ENCODE measurements around the gene HSBP1L1. TPM values are rescaled to one million over a fixed set of nuclear protein-coding genes. Genes with fewer than 3 reads are reported as not detected.

HSBP1L1 gene
- total RNA-seq, 2 experiments from 2014 or later: 42.6 to 42.7 TPM

DNA sequence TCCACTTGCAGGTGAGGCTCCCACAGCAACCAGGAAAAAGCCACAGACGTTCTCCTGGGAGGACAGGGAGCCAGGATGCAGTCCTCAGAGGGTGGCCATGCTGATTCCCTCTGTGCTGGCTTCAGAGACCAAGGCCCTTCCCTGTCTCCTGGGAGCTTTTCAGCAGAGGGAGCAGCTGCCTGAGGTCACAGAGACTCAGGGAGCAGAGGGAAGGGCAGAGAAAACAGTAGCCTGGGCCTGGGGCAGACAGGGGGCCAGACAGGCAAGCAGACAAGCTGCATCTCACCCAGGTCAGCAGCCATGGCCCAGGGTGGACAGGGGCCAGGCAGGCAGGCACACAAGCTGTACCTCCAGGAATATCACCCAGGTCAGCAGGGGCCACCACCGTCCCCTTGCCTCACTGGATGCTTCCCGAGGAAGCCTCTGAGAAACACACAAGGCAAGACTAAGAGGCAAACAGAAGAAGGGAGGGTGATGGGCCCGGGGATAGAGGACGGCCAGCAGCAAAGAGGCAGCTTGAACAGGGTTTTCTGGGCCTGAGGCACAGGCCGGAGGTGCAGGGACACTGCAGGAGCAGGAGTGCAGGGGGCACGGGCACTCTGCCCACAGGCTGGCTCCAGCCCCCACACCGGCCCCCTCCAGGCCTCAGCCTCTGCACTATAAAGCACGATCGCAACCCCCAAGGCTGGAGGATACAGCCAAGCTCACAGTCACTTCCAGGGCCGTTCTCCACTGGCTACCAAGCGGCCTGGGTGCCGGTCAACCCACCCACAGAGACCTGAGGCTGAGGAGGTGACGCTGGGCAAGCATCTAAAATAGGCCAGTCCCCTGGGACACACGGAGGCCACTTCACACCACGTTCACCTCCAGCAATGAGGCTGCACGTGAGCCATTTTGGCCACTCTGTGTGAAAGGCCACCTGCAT lies 19.1 kb upstream of the HSBP1L1 start:
- intact Hi-C loops (cut with DNase I, micrococcal nuclease): no loop called here
- no peak for DNase-seq
- Histone ChIP-seq H3K36me3 (ENCODE audit: insufficient read depth, low read length) (peaks cover 31% of the 10 kb centered on the region), H3K4me3 (ENCODE audit: low read length) (no peak overlapping the region), H3K4me1 (ENCODE audit: insufficient read depth, low read length) (peaks cover 49% of the 10 kb centered on the region), H3K9me3 (ENCODE audit: control insufficient read depth in 1 of 2, insufficient read depth in 1 of 2, low read length in 2 of 2) (no peaks in the 10 kb centered on the region), H3K27me3 (ENCODE audit: control insufficient read depth in 1 of 2, insufficient read depth in 2 of 2, low read length in 2 of 2) (no peaks in the 10 kb centered on the region), H3K27ac (ENCODE audit: low read depth in 1 of 2, low read length in 2 of 2) (no peak overlapping the region)
- Mint-ChIP-seq H3K27ac (peak overlapping the region; percentile 58), H3K4me3 (no peak overlapping the region), H3K36me3 (ENCODE audit: low read depth) (peaks cover 42% of the 10 kb centered on the region), H3K9me3 (no peaks in the 10 kb centered on the region), H3K4me1 (ENCODE audit: low read depth) (peaks cover 44% of the 10 kb centered on the region), H3K27me3 (no peaks in the 10 kb centered on the region)
- TF ChIP-seq, protein P1, sequence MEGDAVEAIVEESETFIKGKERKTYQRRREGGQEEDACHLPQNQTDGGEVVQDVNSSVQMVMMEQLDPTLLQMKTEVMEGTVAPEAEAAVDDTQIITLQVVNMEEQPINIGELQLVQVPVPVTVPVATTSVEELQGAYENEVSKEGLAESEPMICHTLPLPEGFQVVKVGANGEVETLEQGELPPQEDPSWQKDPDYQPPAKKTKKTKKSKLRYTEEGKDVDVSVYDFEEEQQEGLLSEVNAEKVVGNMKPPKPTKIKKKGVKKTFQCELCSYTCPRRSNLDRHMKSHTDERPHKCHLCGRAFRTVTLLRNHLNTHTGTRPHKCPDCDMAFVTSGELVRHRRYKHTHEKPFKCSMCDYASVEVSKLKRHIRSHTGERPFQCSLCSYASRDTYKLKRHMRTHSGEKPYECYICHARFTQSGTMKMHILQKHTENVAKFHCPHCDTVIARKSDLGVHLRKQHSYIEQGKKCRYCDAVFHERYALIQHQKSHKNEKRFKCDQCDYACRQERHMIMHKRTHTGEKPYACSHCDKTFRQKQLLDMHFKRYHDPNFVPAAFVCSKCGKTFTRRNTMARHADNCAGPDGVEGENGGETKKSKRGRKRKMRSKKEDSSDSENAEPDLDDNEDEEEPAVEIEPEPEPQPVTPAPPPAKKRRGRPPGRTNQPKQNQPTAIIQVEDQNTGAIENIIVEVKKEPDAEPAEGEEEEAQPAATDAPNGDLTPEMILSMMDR (IDR thresholded peaks at IDR 0.05): no peak
- ChIA-PET POLR2A (no interaction called here), CTCF (no interaction called here)
- ATAC-seq (ENCODE audit: poor library complexity): no peak

DNA sequence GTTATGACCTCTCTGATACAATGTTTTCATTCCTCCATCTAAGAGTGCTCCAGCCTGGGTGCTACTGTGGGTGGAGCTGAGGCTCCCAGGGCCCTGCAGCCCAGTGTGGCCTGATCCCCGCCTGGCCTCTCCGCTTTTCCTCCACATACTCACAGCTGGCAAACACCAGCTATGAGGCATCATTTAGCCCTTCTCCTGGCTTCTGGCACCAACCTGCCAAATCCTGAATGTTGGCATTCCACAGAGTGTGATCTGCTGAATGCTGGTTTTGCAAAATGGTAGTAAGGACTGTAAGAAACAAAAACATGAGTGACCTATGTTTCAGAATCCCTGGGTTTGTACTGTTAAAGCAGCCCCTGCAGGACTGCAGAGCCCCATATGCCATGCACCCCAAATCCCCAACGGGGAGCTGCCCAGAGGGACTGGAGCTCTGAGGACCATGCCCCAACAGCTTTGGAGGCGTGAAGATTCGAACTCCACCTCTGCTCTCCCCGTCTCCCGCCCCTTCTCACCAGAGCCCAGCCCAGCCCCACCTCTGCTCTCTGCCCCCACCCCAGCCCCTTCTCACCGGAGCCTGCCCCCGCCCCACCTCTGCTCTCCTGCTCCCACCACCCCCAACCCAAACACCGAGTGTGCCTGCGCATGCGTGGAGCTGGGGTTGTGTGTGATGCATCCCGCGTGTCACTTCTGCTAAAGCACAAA lies 17.2 kb upstream of the HSBP1L1 start:
- H3K27ac Mint-ChIP-seq: no peak overlapping the region
- TF ChIP-seq, protein P1 (IDR thresholded peaks at IDR 0.05): no peak
- peaks cover 29% of the 10 kb centered on the region for H3K36me3 Mint-ChIP-seq (ENCODE audit: low read depth)
- no peak for DNase-seq
- H3K27me3 ChIP-seq (ENCODE audit: control insufficient read depth in 1 of 2, insufficient read depth in 2 of 2, low read length in 2 of 2): no peaks in the 10 kb centered on the region
- CTCF ChIA-PET: no interaction called here
- H3K27me3 Mint-ChIP-seq: no peaks in the 10 kb centered on the region
- H3K4me3 ChIP-seq (ENCODE audit: low read length): no peak overlapping the region
- POLR2A ChIA-PET: no interaction called here
- H3K4me1 Mint-ChIP-seq (ENCODE audit: low read depth): peaks cover 47% of the 10 kb centered on the region
- no peak overlapping the region for H3K27ac ChIP-seq (ENCODE audit: low read depth in 1 of 2, low read length in 2 of 2)
- H3K4me3 Mint-ChIP-seq: no peak overlapping the region
- peaks cover 57% of the 10 kb centered on the region for H3K4me1 ChIP-seq (ENCODE audit: insufficient read depth, low read length)
- intact Hi-C loops (cut with DNase I, micrococcal nuclease): no loop called here
- H3K9me3 Mint-ChIP-seq: no peaks in the 10 kb centered on the region
- H3K9me3 ChIP-seq (ENCODE audit: control insufficient read depth in 1 of 2, insufficient read depth in 1 of 2, low read length in 2 of 2): no peaks in the 10 kb centered on the region
- peaks cover 14% of the 10 kb centered on the region for H3K36me3 ChIP-seq (ENCODE audit: insufficient read depth, low read length)
- ATAC-seq (ENCODE audit: poor library complexity): no peak

DNA sequence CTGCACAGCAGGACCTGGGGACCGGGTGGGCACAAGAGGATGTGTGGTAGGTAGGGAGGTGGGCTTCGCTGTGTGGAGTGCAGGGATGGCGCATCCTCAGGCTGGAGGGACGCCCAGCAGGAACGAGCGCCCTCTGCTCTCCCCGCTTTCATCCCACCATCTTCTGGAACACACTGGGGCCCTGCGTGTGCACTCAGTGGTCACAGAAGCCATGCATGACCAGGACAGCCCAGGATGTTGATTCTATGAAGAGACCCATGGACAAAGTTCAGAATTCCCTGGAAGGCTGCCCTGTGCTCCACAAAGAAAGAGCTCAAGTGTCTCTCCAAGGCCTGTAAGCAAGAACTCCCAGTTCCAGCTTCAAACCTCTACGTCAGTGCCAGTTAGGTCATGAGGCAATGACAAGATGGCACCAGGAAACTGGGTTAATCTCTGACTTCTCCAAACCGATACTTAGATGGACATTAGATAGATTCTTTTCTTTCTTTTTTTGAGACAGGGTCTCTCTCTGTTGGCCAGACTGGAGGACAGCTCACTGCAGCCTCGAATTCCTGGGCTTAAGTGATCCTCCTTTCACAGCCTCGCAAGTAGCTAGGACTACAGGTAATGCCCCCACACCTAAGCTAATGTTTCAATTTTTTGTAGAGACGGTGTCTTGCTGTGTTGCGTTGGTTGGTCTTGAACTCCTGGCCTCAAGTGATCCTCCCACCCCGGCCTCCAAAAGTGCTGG lies 16.4 kb upstream of the HSBP1L1 start:
- H3K27me3 Mint-ChIP-seq: no peaks in the 10 kb centered on the region
- TF ChIP-seq, protein P1 (IDR thresholded peaks at IDR 0.05): no peak
- intact Hi-C loops (cut with DNase I, micrococcal nuclease): no loop called here
- peak overlapping the region; percentile 34 for H3K4me3 Mint-ChIP-seq
- CTCF ChIA-PET: no interaction called here
- H3K27ac ChIP-seq (ENCODE audit: low read depth in 1 of 2, low read length in 2 of 2): no peak overlapping the region
- no peak for DNase-seq
- no peaks in the 10 kb centered on the region for H3K27me3 ChIP-seq (ENCODE audit: control insufficient read depth in 1 of 2, insufficient read depth in 2 of 2, low read length in 2 of 2)
- H3K9me3 ChIP-seq (ENCODE audit: control insufficient read depth in 1 of 2, insufficient read depth in 1 of 2, low read length in 2 of 2): no peaks in the 10 kb centered on the region
- no peaks in the 10 kb centered on the region for H3K9me3 Mint-ChIP-seq
- no peak overlapping the region for H3K4me3 ChIP-seq (ENCODE audit: low read length)
- POLR2A ChIA-PET: interaction anchor here (0.7 kb wide), 1 partner anchor 19 kb away, joined by 3 read pairs; no protein-coding TSS in a partner anchor
- no peak overlapping the region for H3K27ac Mint-ChIP-seq
- peaks cover 59% of the 10 kb centered on the region for H3K4me1 ChIP-seq (ENCODE audit: insufficient read depth, low read length)
- H3K36me3 Mint-ChIP-seq (ENCODE audit: low read depth): peaks cover 20% of the 10 kb centered on the region
- no peak for ATAC-seq (ENCODE audit: poor library complexity)
- peaks cover 5% of the 10 kb centered on the region for H3K36me3 ChIP-seq (ENCODE audit: insufficient read depth, low read length)
- H3K4me1 Mint-ChIP-seq (ENCODE audit: low read depth): peaks cover 47% of the 10 kb centered on the region
